NB4 (cell line): ENCODE results near the gene LEPR.

Experiments used
- CTCF ChIP-seq: IDR thresholded peaks from one replicate; pipeline ENCODE4 v1.5.1; 2012; ENCODE audit warnings: low read depth, low read length
- MAX ChIP-seq: IDR thresholded peaks from 2 replicates; pipeline ENCODE4 v1.6.1; 2011; ENCODE audit warnings: low read depth, low read length
- MYC ChIP-seq: IDR thresholded peaks from 2 replicates; pipeline ENCODE4 v1.6.1; 2011; ENCODE audit warnings: low read depth, low read length
- POLR2A ChIP-seq: IDR thresholded peaks from 2 replicates; pipeline ENCODE4 v1.6.1; 2011; ENCODE audit warnings: mild to moderate bottlenecking; ENCODE audit not compliant: insufficient read length; ENCODE audit errors: extremely low read depth

- no peak for TF ChIP-seq CTCF
- TF ChIP-seq POLR2A: no peak
- TF ChIP-seq MYC: no peak
- no peak for TF ChIP-seq MAX
Observed at GRCh38 chr1:65386439-65386838, 34.0 kb upstream of the LEPR start.
